Natural killer cell treated with Interleukin-12 subunit alpha and Interleukin-12 subunit beta and Interleukin-15 and Interleukin-18, amount 100 ng/mL, for 72 hours (primary cell): ENCODE data around the gene SMAD6. TPM values are rescaled to one million over a fixed set of nuclear protein-coding genes. Genes with fewer than 3 reads are reported as not detected.
A peak's percentile ranks its signal among the peaks of the same experiment; 100 is the strongest.

Source experiments
- ATAC-seq, 2 donors: fragments of 150-1000 bp; cut with Tn5 transposase in 1 of 2; sonication (Bioruptor Pico), chemical (Tn5 transposase) in 1 of 2; 2 replicates each; pipeline ENCODE4 v1.10.0; 2021
- DNase-seq: peaks from one replicate; pipeline ENCODE4 v3.0.0; 2022; ENCODE audit warnings: low spot score
- H3K27ac Mint-ChIP-seq, 2 donors: 1 replicate in 1 of 2; 2 replicates in 1 of 2; pipeline ENCODE4 v1.8.0; 2022; ENCODE audit warnings: mixed read lengths in 2 of 2, mild to moderate bottlenecking in 1 of 2, moderate library complexity in 1 of 2
- H3K27me3 Mint-ChIP-seq, 2 donors: 1 replicate in 1 of 2; 2 replicates in 1 of 2; pipeline ENCODE4 v1.8.0; 2022; ENCODE audit warnings: mixed read lengths in 2 of 2
- H3K36me3 Mint-ChIP-seq: one replicate; pipeline ENCODE4 v1.8.0; 2022; ENCODE audit warnings: mixed read lengths
- H3K4me1 Mint-ChIP-seq, 2 donors: 1 replicate in 1 of 2; 2 replicates in 1 of 2; pipeline ENCODE4 v1.8.0; 2022; ENCODE audit warnings: low read depth in 2 of 2, mixed read lengths in 2 of 2, mild to moderate bottlenecking in 1 of 2
- H3K4me3 Mint-ChIP-seq: one replicate; pipeline ENCODE4 v1.8.0; 2022; ENCODE audit warnings: mixed read lengths
- H3K9me3 Mint-ChIP-seq: 2 replicates; pipeline ENCODE4 v1.8.0; 2022; ENCODE audit warnings: mixed read lengths
- total RNA-seq, 2 donors: library from RNA; stranded (reverse); gene quantifications; one replicate each; pipeline ENCODE4 v1.2.3, GENCODE V29; 2022

Gene SMAD6
- 1 to 10 TPM in 1 of 2 donors, under 1 TPM in 1; 0.33 to 1.1 TPM for total RNA-seq

GRCh38 chr15:66702035-66702786, at the start of gene SMAD6:
SMAD6 (plus strand) TSS chr15:66702236; CDS start chr15:66703259, 1,023 bp downstream.
- Mint-ChIP-seq H3K36me3 (no peaks in the 10 kb centered on the region), H3K27ac (peak within 1 kb of the TSS; percentile 63 to 73), H3K4me3 (peak within 1 kb of the TSS; percentile 94), H3K9me3 (no peaks in the 10 kb centered on the region), H3K4me1 (peaks cover 17 to 23% of the 10 kb centered on the region in 2 donors), H3K27me3 (peaks cover 22 to 26% of the 10 kb centered on the region in 2 donors)
- DNase-seq (peak; percentile 92), ATAC-seq (peak; percentile 68 to 77)

- no peaks in the 10 kb centered on the region for H3K4me1 Mint-ChIP-seq
- H3K27me3 Mint-ChIP-seq, result peaks cover 4 to 8% of the 10 kb centered on the region in 2 donors
- no peak for ATAC-seq
- H3K4me3 Mint-ChIP-seq, result no peak overlapping the region
- no peak for DNase-seq
- no peaks in the 10 kb centered on the region for H3K9me3 Mint-ChIP-seq
- no peaks in the 10 kb centered on the region for H3K36me3 Mint-ChIP-seq
- no peak overlapping the region for H3K27ac Mint-ChIP-seq
These were observed 49.2 kb upstream of the SMAD6 start for GRCh38 chr15:66652806-66653205.

- Mint-ChIP-seq H3K4me3 (no peak overlapping the region), H3K27ac (no peak overlapping the region), H3K36me3 (no peaks in the 10 kb centered on the region), H3K9me3 (no peaks in the 10 kb centered on the region), H3K27me3 (peaks cover 4 to 8% of the 10 kb centered on the region in 2 donors), H3K4me1 (no peaks in the 10 kb centered on the region)
- peak; percentile 31 for DNase-seq
- no peak for ATAC-seq
These were observed 48.6 kb upstream of the SMAD6 start for GRCh38 chr15:66653398-66653797.

- Mint-ChIP-seq H3K27me3 (peaks cover 4 to 12% of the 10 kb centered on the region in 2 donors), H3K27ac (no peak overlapping the region), H3K36me3 (no peaks in the 10 kb centered on the region), H3K4me1 (no peaks in the 10 kb centered on the region), H3K9me3 (no peaks in the 10 kb centered on the region), H3K4me3 (no peak overlapping the region)
- ATAC-seq (no peak), DNase-seq (peak; percentile 52)
These were observed 48.2 kb upstream of the SMAD6 start for GRCh38 chr15:66653852-66654251.

GRCh38 chr15:66654361-66654738, 47.7 kb upstream of the SMAD6 start:
- peak in 1 of 2 donors; percentile 3 for ATAC-seq
- H3K27ac Mint-ChIP-seq, result no peak overlapping the region
- DNase-seq, result peak; percentile 5
- no peak overlapping the region for H3K4me3 Mint-ChIP-seq
- H3K9me3 Mint-ChIP-seq, result no peaks in the 10 kb centered on the region
- peaks cover 4 to 16% of the 10 kb centered on the region in 2 donors for H3K27me3 Mint-ChIP-seq
- no peaks in the 10 kb centered on the region for H3K36me3 Mint-ChIP-seq
- no peaks in the 10 kb centered on the region for H3K4me1 Mint-ChIP-seq

- Mint-ChIP-seq H3K27me3 (peaks cover 4 to 16% of the 10 kb centered on the region in 2 donors), H3K4me3 (peak overlapping the region; percentile 22), H3K9me3 (no peaks in the 10 kb centered on the region), H3K36me3 (no peaks in the 10 kb centered on the region), H3K4me1 (no peaks in the 10 kb centered on the region), H3K27ac (no peak overlapping the region)
- peak; percentile 43 to 50 for ATAC-seq
- DNase-seq, result peak; percentile 61
These were observed 47.2 kb upstream of the SMAD6 start for GRCh38 chr15:66654739-66655375.

GRCh38 chr15:66655511-66655910, 46.5 kb upstream of the SMAD6 start:
- Mint-ChIP-seq H3K9me3 (no peaks in the 10 kb centered on the region), H3K4me3 (peak overlapping the region; percentile 22), H3K36me3 (no peaks in the 10 kb centered on the region), H3K27ac (no peak overlapping the region), H3K4me1 (no peaks in the 10 kb centered on the region), H3K27me3 (peaks cover 4 to 16% of the 10 kb centered on the region in 2 donors)
- ATAC-seq, result no peak
- peak; percentile 40 for DNase-seq

- DNase-seq, result peak; percentile 29
- Mint-ChIP-seq H3K27me3 (peaks cover 4 to 16% of the 10 kb centered on the region in 2 donors), H3K36me3 (no peaks in the 10 kb centered on the region), H3K4me3 (no peak overlapping the region), H3K27ac (no peak overlapping the region), H3K9me3 (no peaks in the 10 kb centered on the region), H3K4me1 (no peaks in the 10 kb centered on the region)
- no peak for ATAC-seq
These were observed 46.0 kb upstream of the SMAD6 start for GRCh38 chr15:66655997-66656396.

GRCh38 chr15:66657185-66658020, 44.6 kb upstream of the SMAD6 start:
- H3K4me3 Mint-ChIP-seq, result no peak overlapping the region
- no peak for ATAC-seq

GRCh38 chr15:66658044-66658443, 44.0 kb upstream of the SMAD6 start:
- no peak overlapping the region for H3K27ac Mint-ChIP-seq
- ATAC-seq, result no peak

More at GRCh38 chr15:66657185-66658020, 44.6 kb upstream of the SMAD6 start:
- peak; percentile 32 for DNase-seq
- Mint-ChIP-seq H3K9me3 (no peaks in the 10 kb centered on the region), H3K36me3 (no peaks in the 10 kb centered on the region), H3K4me1 (no peaks in the 10 kb centered on the region), H3K27ac (no peak overlapping the region), H3K27me3 (peaks cover 4 to 16% of the 10 kb centered on the region in 2 donors)

GRCh38 chr15:66658855-66659254, 43.2 kb upstream of the SMAD6 start:
- no peak overlapping the region for H3K27ac Mint-ChIP-seq
- no peak overlapping the region for H3K4me3 Mint-ChIP-seq
- DNase-seq (no peak), ATAC-seq (no peak)
- no peaks in the 10 kb centered on the region for H3K9me3 Mint-ChIP-seq
- H3K27me3 Mint-ChIP-seq, result peaks cover 4 to 16% of the 10 kb centered on the region in 2 donors
- H3K4me1 Mint-ChIP-seq, result no peaks in the 10 kb centered on the region
- H3K36me3 Mint-ChIP-seq, result no peaks in the 10 kb centered on the region

More at GRCh38 chr15:66658044-66658443, 44.0 kb upstream of the SMAD6 start:
- DNase-seq, result no peak
- H3K4me1 Mint-ChIP-seq, result no peaks in the 10 kb centered on the region
- no peak overlapping the region for H3K4me3 Mint-ChIP-seq
- no peaks in the 10 kb centered on the region for H3K9me3 Mint-ChIP-seq
- H3K27me3 Mint-ChIP-seq, result peaks cover 4 to 16% of the 10 kb centered on the region in 2 donors
- no peaks in the 10 kb centered on the region for H3K36me3 Mint-ChIP-seq

GRCh38 chr15:66659384-66659783, 42.7 kb upstream of the SMAD6 start:
- DNase-seq, result peak; percentile 29
- Mint-ChIP-seq H3K4me1 (no peaks in the 10 kb centered on the region), H3K4me3 (no peak overlapping the region), H3K36me3 (no peaks in the 10 kb centered on the region), H3K9me3 (no peaks in the 10 kb centered on the region), H3K27me3 (peaks cover 4 to 16% of the 10 kb centered on the region in 2 donors), H3K27ac (no peak overlapping the region)
- no peak for ATAC-seq

- Mint-ChIP-seq H3K27ac (no peak overlapping the region), H3K36me3 (no peaks in the 10 kb centered on the region), H3K27me3 (peaks cover 0 to 8% of the 10 kb centered on the region in 2 donors), H3K9me3 (no peaks in the 10 kb centered on the region), H3K4me3 (no peak overlapping the region), H3K4me1 (no peaks in the 10 kb centered on the region)
- ATAC-seq (no peak), DNase-seq (no peak)
These were observed 40.5 kb upstream of the SMAD6 start for GRCh38 chr15:66661432-66662096.
